Stimulated activated CD4-positive, alpha-beta T cell treated with anti-CD3 and anti-CD28 coated beads, Interleukin-1b, Interleukin-23, amount 100 ng/mL, for 48 hours (primary cell): ENCODE results near the gene SNUPN.
A peak's percentile ranks its signal among the peaks of the same experiment; 100 is the strongest.
"Not testable (repeated sequence)": the region's sequence is repeated elsewhere in the genome, so short reads cannot be mapped to it uniquely, and the experiment has no call there.

Experiments
- DNase-seq: peaks from one replicate; pipeline ENCODE4 v3.0.0-alpha.2; 2020

Gene SNUPN

GRCh38 chr15:75578173-75578947 is 47.2 kb downstream of the SNUPN start:
- DNase-seq = peak; percentile 4

- DNase-seq = no peak
Measured at GRCh38 chr15:75577401-75578172, 47.9 kb downstream of the SNUPN start.

DNA sequence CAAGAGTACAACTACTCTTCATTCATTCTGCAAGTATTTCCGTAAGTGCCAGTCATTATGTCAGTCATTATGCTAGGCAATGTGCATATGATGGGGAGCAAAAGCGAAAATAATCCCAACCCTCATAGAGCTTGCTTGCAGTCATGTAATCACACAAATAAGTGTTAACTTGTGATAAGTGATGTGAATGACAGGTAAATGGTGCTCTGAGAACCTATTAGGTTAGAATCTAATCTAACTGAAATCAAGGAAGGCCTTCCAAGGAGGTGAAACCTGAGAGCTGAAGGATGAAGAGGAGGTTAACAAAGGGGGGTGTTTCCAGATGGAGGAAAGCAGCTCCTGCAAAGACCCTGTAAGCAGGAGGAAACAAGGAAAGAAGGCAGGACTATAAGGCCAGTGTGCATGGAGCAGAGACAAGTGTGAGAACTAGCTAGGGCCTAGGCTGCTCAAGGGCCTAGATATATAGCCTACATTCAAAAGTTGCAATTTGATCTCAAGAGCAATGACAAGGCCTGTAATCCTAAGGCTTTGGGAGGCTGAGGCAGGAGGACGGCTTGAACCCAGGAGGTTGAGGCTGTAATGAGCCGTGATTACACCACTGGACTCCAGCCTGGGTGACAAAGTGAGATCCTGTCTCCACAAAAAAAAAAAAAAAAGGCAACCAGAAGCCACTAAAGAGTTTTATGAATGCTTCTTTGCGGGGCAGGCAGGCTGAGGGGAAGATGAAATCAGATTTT is 51.7 kb downstream of the SNUPN start:
- no peak for DNase-seq

DNA sequence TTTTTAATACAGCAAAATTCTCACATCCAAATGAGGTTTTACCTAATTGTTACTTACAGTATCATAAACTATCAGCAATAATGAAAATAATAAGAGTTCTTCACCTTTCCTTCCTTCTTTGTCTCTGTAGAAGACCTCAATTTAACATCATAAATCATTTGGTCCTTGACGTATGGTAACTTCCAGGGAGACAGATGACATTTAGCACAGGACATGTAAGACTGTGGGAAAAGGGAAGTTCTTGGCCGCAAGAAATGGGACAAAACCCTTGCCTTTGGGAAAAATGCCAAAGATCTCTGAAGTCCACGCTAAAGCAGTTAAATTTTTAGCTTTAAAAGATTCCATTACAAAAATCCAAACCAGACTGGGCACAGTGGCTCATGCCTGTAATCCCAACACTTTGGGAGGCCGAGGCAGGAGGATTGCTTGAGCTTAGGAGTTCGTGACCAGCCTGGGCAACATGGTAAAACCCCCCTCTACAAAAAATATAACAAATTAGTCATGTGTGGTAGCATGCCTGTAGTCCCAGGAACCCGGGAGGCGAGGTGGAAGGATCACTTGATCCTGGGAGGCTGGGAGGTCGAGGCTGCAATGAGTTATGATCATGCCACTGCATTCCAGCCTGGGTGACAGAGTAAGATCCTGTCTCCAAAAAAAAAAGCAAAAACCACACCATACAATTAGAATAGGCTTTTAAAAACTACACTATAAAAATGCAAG is 55.2 kb downstream of the SNUPN start:
- DNase-seq = no peak

- DNase-seq = no peak
Measured at GRCh38 chr15:75565062-75565970, 60.2 kb downstream of the SNUPN start.

- DNase-seq = no peak
Measured at GRCh38 chr15:75561888-75562287, 63.6 kb downstream of the SNUPN start.

DNA sequence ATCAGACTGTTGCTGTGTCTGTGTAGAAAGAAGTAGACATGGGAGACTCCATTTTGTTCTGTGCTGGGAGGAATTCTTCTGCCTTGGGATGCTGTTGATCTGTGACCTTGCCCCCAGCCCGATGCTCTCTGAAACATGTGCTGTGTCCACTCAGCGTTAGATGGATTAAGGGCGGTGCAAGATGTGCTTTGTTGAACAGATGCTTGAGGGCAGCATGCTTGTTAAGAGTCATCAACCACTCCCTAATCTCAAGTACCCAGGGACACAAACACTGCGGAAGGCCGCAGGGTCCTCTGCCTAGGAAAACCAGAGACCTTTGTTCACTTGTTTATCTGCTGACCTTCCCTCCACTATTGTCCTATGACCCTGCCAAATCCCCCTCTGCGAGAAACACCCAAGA is 66.2 kb downstream of the SNUPN start:
- DNase-seq = not testable (repeated sequence)

- not testable (repeated sequence) for DNase-seq
Measured at GRCh38 chr15:75558955-75559354, 66.6 kb downstream of the SNUPN start.

DNA sequence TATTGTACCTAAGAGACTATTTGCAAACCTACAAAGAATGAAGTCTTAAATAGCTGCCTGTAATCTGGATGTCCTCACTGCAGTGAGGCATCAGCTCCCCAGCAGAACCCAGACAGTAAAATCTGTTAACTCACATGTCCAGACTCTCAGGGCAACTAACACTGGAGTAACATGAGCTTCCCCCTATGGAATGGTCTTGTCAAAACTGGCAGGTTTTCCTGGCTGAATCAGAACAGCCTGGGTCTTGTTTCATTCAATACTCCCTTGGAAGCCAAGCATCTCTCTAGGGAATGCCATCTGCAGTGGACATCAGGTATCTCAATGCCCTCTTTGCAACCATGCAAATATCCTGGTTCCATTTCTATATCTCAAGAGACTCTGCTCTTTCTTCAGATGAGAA is 70.8 kb downstream of the SNUPN start:
- no peak for DNase-seq

DNA sequence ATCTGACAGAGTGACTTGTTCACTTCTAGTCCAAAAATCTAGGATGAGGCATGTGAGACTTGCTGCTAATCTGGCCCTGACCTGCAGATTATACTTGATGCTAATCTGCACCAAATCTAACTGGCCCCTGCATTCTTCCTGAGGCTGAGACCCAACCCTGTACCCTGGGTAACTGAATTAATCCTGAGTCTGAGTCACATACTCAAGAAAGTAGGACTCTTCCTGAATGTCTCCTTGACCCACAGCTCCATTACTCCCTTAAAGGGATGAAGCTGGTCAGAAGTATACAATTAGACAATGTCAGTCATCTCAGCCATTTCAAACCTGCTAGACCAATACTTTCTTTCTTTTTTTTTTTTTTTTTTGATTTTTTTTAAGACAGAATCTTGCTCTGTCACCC is 71.9 kb downstream of the SNUPN start:
- no peak for DNase-seq

- no peak for DNase-seq
Measured at GRCh38 chr15:75551091-75551490, 74.4 kb downstream of the SNUPN start.
